HG03103 (cell line): ENCODE results near the gene TNNT3.
"Not testable (repeated sequence)": the region's sequence is repeated elsewhere in the genome, so short reads cannot be mapped to it uniquely, and the experiment has no call there.

ENCODE experiments used
- ATAC-seq: cut with Tn5 transposase; IDR thresholded peaks from one replicate; pipeline ENCODE4 v1.9.1; 2021; ENCODE audit warnings: low read depth; ENCODE audit not compliant: unreplicated experiment

Gene TNNT3

DNA sequence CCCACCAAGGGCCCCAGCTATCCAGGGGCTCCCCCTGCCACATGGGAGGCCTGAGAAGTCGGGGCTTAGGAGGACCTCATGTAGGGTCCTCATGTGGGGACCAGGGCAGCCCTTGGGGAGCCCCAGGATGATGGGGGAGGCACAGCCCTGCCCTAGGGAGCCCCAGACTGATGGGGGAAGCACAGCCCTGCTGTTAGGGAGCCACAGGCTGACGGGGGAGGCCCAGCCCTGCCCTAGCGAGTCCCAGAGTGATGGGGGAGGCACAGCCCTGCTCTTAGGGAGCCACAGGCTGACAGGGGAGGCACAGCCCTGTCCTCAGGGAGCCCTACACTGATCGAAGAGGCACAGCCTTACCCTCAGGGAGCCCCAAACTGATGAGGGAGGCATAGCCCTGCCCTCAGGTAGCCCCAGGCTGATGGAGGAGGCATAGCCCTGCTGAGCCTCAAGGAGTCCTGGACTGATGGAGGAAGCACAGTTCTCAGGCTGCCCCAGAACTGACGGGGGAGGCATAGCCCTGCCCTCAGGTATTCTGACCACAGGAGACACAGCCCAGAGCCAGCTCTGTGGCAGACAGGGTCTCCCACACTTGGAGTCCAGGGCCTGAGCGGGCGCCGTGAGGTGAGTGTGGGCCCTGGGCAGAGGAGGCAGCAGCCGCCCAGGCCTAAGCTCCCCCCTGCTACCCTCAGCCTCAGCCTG is 38.6 kb upstream of the TNNT3 start:
- ATAC-seq, result no peak

DNA sequence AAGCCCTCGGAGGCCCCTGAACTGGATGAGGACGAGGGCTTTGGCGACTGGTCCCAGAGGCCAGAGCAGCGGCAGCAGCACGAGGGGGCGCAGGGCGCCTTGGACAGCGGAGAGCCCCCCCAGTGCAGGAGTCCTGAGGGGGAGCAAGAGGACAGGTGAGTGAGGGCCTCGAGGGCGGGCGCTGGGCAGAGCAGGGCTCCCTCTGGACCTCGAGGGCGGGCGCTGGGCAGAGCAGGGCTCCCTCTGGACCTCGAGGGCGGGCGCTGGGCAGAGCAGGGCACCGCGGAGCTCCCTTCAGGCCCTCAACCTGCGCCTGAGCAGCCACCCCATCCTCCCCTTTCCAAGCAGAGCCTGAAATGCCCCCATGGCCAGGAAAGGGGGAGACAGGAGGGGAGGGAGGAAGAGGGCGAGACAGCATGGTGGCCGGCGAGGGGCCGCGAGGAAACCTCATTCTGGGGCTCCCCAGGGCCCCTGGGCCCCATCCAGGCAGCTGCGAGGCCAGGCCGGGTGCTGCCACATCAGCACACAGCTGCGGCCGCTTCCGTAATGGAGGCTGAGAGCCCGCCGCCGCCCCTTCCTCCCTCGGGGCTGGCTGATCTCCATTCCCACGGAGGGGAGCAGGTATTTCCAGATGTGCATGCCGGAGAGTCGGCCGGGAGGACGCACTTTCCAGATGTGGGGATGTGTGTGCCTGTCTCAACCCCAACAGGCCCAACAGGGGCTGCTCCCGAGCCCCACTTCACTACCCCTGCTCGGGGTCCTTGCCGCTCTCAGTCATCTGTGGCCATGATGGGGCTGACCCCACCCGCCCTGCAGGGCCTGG is 37.9 kb upstream of the TNNT3 start:
- ATAC-seq, result no peak

DNA sequence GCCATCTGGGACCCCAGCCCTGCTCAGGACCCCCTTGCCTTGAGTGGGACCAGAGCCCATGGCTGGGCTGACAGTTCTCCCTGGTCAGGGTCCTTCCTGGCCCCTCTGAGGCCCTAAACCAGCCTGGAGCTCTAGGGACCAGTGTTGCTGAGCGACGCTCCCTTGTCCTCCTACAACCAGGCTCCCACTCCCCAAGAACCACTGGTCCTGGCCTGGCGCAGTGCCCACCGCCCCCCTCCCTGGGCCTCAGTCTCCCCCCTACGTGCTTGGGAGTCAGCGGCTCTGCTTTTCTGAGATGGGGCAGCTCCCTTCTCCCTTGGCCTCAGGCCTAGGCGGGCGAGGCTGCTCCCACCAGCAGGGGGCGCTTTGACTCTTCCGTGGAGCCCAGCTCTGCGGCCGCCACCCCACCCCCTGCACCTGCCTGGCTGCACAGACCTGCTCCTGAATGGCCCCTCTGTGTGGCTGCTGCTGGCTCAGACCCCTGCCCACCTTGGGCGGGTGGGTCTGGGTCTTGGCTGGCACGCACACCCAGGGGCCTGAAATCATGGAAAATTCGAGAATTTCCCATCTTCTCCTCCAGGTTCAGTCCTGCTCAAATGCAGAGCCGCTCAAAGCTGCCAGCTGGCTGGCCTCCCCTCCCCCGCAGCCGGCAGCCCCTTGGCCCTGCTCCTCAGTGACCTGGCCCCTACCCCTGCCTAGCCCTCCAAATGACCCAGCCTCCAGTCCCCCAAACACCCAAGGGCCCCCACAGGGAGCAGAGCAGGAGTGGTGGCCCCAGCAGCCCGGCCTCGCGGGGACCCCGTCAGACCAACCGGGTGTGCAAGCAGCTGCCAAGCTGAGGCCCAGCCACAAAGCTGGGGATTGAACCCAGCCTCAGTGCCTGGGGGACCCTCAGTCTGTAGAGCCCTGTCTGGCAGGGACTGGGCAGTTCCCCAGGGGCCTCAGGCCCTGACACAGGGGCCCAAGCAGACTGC is 37.0 kb upstream of the TNNT3 start:
- no peak for ATAC-seq

DNA sequence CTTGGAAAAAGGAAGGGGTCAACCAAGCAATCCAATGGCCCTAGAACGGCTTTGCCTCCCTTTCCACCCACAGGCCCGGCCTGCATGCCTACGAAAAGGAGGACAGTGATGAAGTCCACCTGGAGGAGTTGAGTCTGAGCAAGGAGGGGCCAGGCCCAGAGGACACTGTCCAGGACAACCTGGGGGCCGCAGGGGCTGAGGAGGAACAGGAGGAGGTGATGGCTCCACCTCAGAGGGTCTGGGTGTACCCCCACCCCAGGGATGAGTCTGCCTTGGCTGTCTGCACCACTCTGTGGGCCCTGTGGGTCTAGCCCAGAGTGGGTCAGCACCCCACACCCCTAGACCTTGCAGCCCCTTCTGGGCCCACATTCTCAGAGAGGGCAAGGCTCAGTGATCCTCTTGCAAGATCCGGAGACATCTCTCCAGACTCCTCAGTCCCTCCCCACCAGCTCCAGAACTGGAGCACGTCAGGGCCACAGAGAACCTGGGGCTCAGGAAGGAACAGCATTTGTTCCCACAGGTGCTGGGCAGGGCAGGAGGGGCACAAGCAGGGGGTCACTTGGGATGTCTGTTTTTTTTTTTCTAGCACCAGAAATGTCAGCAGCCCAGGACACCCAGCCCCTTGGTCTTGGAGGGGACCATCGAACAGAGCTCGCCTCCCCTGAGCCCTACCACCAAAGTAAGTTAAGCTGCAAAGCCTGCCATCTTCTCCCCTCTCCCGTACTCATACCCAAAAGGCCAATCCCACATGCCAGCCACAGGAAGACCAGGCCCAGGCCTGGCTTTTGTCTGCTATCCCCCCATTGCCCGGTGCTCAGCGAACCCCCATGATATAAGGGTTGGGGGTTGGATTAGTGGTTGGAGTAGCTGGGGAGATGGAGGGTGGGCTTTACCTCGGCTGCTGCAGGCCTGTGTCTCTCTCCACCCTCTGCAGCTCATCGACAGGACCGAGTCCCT is 35.9 kb upstream of the TNNT3 start:
- ATAC-seq, result no peak

DNA sequence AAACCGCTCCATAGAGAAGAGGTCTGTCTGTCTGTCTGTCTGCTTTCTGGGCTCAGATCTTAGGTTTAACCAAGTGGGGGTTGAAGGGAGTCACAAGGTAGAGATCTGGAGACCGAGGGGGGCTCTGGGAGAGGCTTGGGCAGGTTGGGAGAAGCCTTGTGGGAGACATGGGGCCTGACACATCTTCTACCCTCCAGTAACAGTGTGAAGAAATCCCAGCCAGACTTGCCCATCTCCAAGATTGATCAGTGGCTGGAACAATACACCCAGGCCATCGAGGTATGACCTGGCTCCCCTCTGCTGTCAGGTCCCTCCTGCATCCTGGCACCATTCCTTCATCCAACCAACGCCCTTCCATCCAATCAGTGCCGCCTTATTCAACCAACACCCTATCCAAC is 35.2 kb upstream of the TNNT3 start:
- ATAC-seq, result no peak

DNA sequence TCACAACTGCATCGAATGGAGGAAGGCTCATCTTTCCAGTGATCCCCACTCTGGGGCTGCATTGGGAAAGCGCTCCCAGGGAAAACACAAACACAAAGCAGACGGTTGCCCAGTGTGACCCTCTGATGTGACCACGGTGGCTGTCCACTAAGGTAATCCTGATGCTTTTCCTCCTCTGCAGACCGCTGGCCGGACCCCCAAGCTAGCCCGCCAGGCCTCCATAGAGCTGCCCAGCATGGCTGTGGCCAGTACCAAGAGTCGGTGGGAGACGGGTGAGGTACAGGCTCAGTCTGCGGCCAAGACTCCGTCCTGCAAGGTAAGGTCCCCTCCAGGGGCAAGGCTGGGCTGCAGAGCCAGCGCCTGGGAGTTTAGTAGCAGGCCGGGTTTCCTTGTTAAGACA is 33.0 kb upstream of the TNNT3 start:
- ATAC-seq, result not testable (repeated sequence)

DNA sequence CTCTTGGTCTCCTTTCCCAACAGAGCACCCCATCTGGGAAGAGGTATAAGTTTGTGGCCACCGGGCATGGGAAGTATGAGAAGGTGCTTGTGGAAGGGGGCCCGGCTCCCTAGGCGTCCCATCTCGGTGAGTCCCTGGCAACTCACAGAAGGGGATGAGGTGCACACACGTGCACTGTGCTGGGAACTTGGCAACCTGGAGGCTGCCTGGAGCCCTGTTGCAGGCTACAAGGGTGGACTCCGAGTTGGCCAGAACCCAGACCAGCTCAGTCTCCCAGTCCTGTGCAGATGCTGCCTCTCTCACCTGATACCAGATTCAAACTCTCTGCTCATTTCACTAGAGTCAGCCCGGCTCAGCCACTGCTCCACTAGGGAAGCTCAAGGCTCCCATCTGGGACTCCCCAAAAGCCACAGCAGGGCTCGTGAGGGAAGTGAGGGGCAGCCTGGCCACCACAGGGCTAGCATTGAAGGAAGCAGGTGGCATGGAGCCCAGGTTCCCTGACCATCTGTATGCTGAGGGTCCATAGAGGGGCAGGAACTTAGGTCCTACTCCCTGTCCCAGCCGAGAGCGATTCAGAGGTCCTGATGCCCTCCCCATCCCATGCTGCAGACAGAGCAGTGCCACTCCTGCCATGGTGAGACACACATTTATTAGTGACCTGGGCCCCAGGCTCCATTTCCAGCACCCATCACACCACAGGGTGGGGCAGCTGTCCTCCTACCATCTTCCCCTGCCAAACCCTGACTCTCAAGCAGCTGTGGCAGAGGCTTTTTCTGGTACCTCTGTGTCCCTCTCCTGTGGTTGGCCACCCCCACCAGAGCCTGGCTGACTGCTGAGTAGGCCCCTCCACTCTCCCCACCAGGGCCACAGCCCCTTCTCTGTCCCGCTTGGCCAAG is 31.8 kb upstream of the TNNT3 start:
- ATAC-seq, result no peak

DNA sequence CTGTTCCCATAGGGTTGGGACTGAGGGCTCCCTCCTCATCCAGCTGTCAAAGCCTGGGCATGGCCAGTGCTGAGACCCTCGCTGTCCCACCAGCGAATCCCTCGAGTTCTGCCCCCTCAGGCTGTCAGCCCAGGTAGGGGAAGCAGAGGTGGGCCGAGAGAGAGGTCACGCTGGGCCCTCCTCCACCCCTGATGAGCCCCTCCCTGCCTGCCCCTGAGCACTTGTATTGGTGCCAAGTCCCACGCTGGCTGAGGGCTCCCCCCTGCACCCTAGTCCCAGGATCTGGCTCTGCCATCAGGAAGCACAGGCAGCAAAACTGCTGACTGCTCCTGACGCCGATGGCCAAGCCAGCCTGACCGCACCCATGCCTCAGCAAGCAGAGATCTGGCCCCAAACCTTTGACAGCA is 31.2 kb upstream of the TNNT3 start:
- no peak for ATAC-seq

DNA sequence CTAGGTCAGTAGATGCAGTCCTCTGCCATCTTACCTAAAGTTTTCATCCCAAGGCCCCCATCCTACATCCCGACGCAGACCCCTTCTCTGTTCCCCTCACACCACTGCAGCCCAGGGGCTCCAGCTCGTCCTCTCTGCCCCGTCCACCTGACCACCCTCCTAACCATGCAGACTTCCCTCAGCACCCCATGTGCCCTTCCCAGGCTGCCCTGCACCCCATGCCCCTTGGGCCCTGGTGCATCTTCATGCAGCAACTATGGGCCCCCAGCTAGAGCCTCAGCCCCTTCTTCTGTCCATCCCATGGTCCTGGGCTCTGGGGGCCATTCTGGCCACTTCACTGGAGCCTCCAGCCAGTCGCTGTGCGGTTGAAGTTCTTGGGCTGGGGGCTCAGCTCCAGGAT is 30.7 kb upstream of the TNNT3 start:
- no peak for ATAC-seq

DNA sequence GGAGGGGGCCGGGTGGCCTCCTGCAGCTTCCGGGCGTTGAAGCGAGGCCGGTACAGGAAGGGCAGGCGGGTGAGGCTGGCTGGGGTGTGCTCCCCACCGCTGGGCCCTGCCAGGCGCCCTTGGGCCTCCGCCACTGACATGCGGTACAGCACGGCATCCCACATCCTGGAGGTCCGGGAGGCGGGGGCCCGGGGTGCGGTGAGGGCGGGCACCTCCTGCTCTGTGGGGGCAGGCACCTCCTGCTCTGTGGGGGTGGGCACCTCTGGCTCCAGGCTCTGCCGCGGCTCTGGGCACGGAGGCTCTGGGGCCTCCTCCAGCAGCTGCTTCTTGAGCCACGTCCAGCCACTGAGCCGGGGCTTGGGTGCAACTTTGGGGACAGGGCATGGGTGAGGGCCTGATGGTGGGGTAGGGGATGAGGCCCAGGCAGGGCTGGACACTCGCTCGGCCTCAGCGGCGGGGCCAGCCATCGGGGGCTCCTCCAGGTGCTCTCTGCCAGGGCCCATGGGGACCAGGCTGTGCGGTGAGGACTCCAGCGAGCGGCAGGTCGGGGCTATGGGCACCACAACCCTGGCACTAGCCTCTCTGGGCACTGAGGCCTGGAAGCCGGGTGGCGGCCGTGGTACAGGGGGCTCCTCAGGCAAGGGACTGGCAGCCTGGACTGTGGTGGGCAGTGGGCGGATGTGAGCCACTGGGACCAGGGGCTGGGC is 30.1 kb upstream of the TNNT3 start:
- ATAC-seq, result no peak

DNA sequence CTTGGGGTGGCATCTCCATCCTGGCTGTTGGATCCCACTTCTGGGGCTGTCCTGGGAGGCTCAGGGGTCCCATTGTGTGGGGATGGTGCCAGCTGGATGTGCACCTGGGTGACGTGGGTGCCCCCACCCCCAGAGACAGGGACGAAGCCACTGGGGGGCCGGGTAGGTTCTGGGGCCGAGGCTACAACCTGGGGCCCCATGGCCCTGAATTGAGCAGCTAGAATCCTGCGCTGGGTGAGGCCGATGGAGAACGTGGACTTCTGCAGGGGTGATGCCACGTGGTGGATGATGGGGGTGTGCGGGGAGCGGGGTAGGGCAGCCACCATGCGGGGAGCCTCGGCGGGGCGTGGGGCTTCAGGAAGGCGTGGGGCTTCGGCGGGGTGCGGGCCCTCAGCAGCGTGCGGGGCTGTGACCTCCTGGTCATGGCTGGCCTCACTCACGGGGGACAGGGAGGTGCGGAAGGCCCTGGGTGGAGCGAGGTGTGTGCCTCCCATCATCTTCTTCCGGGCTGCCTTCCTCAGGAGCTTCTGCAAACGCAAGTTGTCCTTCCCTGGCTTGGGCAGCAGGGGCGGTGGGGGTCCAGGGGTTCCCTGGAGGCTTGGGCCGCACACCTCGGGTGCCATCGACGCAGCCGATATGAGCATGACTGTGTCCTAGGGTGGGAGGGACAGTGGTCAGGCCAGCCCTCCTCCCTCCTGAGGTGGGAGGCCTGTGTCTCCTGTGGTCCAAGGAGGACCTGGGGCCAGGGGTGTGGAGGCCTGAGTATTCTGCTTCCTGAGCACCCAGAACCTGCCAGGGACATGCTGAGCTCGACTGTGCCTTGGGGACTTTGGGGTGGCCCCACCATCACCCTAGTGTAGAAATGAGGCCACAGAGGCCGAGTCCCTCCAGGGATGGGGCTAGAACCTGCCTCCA is 29.3 kb upstream of the TNNT3 start:
- no peak for ATAC-seq

DNA sequence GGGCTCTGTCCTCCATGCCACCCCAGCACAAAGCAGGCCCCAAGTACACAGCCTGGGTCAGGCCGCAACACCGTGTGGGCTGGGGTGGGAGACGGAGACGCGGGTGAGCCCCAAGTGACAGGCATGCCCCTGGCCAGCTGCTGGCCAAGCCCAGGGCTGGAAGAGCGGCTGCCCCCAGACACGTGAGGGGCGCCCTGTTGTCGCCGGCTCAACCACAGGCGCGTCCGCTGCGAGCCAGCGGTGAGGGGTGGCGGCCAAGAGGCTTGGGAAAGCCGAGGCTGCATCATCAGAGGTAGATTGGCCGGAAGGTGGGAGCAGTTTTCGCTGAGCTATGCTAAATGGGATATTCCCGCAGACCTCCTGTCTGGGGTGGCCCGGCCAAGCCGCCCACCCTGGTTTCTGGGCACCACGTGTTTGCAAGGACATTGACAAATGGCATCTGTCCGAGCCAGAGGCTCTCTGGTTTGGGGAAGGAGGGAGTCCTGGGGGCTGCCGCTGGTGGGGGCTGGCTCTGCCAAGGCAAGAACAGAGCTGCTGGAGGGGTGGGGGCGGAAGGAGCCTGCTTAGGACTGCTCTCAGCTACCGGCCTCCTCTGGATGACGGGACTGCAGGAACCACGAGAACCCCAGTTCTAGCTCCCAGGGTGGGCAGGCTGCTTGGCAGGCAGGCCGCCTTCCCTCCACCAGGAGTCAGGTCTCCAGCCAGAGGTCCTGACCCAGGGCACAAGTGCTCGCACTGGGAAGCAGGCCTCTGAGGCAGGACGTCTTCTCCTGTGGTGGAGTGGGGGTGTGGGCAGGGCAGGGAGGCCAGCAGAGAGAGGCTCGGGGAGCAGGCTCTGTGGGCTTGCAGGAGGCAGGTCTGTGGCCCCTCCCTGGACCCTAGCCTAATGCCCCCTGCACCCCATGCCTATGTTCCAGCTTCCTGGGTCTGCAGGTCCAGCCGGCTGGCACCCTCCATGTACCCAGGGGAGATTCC is 28.4 kb upstream of the TNNT3 start:
- no peak for ATAC-seq

DNA sequence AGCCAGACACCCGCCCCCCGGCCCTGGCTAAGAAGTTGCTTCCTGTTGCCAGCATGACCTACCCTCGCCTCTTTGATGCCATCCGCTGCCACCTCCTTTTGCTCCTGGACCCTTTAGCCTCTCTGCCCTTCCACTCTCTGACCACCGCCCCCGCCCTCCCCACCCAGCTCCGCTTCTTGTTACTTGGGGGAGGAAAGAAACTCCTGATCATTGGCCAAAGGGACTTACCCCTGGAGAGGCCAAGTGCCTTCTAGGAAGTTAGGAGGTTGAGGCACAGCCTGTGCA is 27.7 kb upstream of the TNNT3 start, which contains the start of gene PRR33:
TSS of gene PRR33 (minus strand) at position 65 of the 285 bp plus-strand sequence. CDS start 1,311 bp downstream, outside the sequence.
- ATAC-seq, result no peak

DNA sequence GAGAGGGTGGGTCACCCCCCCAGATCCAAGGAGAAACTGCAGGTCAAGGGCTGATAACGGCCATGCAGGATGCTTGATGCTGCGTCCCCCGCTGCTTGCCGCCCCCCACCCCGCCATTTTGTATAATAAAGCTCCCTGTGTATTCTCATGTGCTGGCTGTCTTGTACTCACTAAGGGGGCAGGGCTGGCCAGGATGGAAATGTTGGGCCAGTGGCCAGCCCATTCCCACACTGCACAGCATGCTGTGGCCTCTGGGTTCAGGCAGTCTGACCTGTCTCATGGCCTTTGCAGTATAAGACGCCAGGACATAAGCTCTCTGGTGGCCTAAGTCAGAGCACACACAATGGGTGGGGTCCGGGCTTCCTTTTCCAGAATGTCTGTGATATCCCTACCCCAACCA is 27.4 kb upstream of the TNNT3 start:
- ATAC-seq, result no peak

DNA sequence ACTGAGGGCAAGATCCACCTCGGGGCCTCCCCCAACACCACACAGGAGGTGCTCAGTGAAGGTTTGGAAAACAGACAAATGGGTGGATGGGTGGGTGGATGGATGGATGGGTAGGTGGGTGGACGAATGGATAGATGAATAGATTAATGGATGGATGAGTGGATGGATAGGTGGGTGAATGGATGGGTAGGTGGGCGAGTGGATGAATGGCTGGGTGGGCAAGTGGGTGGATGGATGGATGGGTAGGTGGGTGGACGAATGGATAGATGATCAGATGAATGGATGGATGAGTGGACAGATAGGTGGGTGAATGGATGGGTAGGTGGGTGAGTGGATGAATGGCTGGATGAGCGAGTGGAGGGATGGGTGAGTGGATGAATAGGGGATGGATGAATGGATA is 26.9 kb upstream of the TNNT3 start:
- no peak for ATAC-seq
